GM23248 (cell line): ENCODE measurements around the gene GFOD1. TPM values are rescaled to one million over a fixed set of nuclear protein-coding genes. Genes with fewer than 3 reads are reported as not detected.

Experiments
- DNase-seq: peaks from one replicate; pipeline ENCODE4 v3.0.0-alpha.2; 2015
- H2AFZ ChIP-seq: fragments of 200-600 bp; sonication (generic); 2 replicates; pipeline ENCODE4 v1.6.1; 2016; ENCODE audit warnings: antibody characterized with exemption
- H3F3A ChIP-seq: fragments of 200-600 bp; sonication (generic); 2 replicates; pipeline ENCODE4 v1.6.1; 2016; ENCODE audit warnings: mild to moderate bottlenecking, antibody characterized with exemption, mixed run types; ENCODE audit not compliant: insufficient read depth
- H3K27ac ChIP-seq: fragments of 200-600 bp; sonication (generic); 2 replicates; pipeline ENCODE4 v1.5.1; 2016; ENCODE audit warnings: mild to moderate bottlenecking
- H3K27me3 ChIP-seq: fragments of 200-600 bp; sonication (generic); replicated peaks from 2 replicates; pipeline ENCODE4 v1.6.1; 2016; ENCODE audit warnings: mild to moderate bottlenecking; ENCODE audit not compliant: insufficient read depth
- H3K36me3 ChIP-seq: fragments of 200-600 bp; sonication (generic); 2 replicates; pipeline ENCODE4 v1.6.1; 2016; ENCODE audit warnings: low read depth, mild to moderate bottlenecking
- H3K4me1 ChIP-seq: fragments of 200-600 bp; sonication (generic); 2 replicates; pipeline ENCODE4 v1.6.1; 2016; ENCODE audit warnings: mild to moderate bottlenecking; ENCODE audit not compliant: insufficient read depth
- H3K4me2 ChIP-seq: fragments of 200-600 bp; sonication (generic); one replicate; pipeline ENCODE4 v1.6.1; 2016; ENCODE audit warnings: mild to moderate bottlenecking; ENCODE audit not compliant: unreplicated experiment
- H3K4me3 ChIP-seq: fragments of 200-600 bp; sonication (generic); 2 replicates; pipeline ENCODE4 v1.5.1; 2016; ENCODE audit warnings: mild to moderate bottlenecking
- H3K79me2 ChIP-seq: fragments of 200-600 bp; sonication (generic); 2 replicates; pipeline ENCODE4 v1.6.1; 2016; ENCODE audit warnings: mild to moderate bottlenecking; ENCODE audit not compliant: insufficient read depth
- H3K9ac ChIP-seq: fragments of 200-600 bp; sonication (generic); 2 replicates; pipeline ENCODE4 v1.6.1; 2016; ENCODE audit warnings: mild to moderate bottlenecking
- H3K9me2 ChIP-seq: fragments of 200-600 bp; sonication (generic); 2 replicates; pipeline ENCODE4 v1.6.1; 2016; ENCODE audit warnings: mixed run types, mild to moderate bottlenecking, moderate library complexity; ENCODE audit not compliant: insufficient read depth
- H3K9me3 ChIP-seq: fragments of 200-600 bp; sonication (generic); one replicate; pipeline ENCODE4 v1.6.1; 2017; ENCODE audit warnings: low read depth
- H4K20me1 ChIP-seq: fragments of 200-600 bp; sonication (generic); 2 replicates; pipeline ENCODE4 v1.6.0; 2016; ENCODE audit not compliant: insufficient read depth
- EZH2 ChIP-seq: fragments of 200-600 bp; sonication (generic); IDR thresholded peaks from 2 replicates; pipeline ENCODE4 v1.6.1; 2018; ENCODE audit warnings: antibody characterized with exemption, mild to moderate bottlenecking; ENCODE audit not compliant: insufficient read depth, poor library complexity, severe bottlenecking
- EZH2phosphoT487 ChIP-seq: fragments of 200-600 bp; sonication (generic); IDR thresholded peaks from 2 replicates; pipeline ENCODE4 v1.6.1; 2018; ENCODE audit warnings: antibody characterized with exemption, moderate library complexity, mild to moderate bottlenecking, low read depth; ENCODE audit not compliant: insufficient read depth
- WGBS, 2 experiments: methylation state at CpG; one replicate each; pipeline ENCODE4 v1.1.6; 2015 to 2017; ENCODE audit warnings: low lambda C conversion rate in 2 of 2, low coverage in 1 of 2; ENCODE audit errors: missing lambda C conversion rate in 2 of 2; 5-methylcytosine and 5-hydroxymethylcytosine counted together
- in situ Hi-C: fragments of 300-500 bp; cut with MboI; formaldehyde crosslinking; loops from 2 replicates; pipeline ENCODE4 v1.15.0; 2020
- polyA plus RNA-seq: library from polyadenylated mRNA; unstranded; fragments of >200 nt; fragmentation: Nextera tagmentation; extraction: Ambion mirVana; gene quantifications from 2 replicates; pipeline ENCODE4 v1.2.1, GENCODE V29; 2016
- total RNA-seq: library from RNA; depleted of rRNA; stranded (reverse); fragments of >200 nt; shearing (Covaris generic); gene quantifications from 2 replicates; pipeline ENCODE4 v1.2.3, GENCODE V29; 2014

GFOD1 gene
- total and polyA plus RNA-seq, 2 experiments from 2014 or later = 0.84 to 0.97 TPM

DNA sequence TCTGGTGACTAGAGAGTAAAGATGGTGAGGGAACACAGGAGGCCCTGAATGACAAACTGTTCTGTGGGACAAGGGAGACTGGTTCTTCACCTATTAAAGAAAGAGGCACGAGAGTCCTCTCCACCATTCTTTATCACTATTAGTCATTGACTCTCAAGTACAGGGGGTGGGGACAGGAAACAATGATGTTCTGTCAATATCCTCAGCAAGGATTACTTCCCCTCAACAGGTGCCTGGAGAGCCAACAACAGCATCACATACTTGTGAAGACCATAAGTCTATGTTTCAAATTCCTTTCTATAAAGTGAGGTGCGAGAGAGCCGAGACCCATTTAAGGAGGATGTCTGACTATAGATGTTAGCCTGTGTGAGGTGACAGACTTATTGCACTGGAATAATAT, 86.6 kb downstream of the GFOD1 start:
- in situ Hi-C loops = no loop called here
- DNase-seq = no peak
- 93 to 97% methylated on average over 3 of the region's 3 CpGs for WGBS, 2 experiments

DNA sequence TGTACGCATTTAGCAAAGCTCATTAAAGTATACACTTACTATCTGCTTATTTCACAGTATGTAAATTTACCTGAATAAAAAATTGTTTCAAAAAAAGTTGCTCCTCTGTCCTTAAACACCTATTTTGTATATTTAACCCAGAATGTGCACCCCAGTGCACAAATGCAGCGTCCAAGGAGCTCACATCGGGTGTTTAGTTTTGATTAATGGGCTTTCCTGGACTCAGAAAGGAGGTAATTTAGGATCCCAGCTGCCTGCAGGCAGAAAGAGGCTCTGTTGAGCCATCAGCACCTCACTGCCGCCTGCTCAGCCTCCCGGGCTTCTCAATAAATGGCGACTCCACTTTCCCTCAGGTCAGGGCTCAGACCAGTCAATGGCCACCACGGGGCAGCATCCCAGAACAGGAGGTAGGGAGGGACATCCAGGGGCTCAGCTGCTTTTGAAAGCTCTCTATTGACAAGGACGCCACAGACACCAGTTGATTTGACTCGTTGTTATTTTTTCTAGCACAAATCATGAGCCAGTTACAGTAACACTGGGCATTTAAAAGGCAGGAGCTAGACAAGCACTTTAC, 88.9 kb downstream of the GFOD1 start:
- no peaks in the 10 kb centered on the region for H3F3A ChIP-seq
- no peaks in the 10 kb centered on the region for H3K79me2 ChIP-seq
- in situ Hi-C loops = no loop called here
- H3K4me1 ChIP-seq = peaks cover 5% of the 10 kb centered on the region; the same call in 1 of the 2 replicates
- no peak for TF ChIP-seq EZH2
- no peak for TF ChIP-seq EZH2phosphoT487
- H3K9me3 ChIP-seq = no peaks in the 10 kb centered on the region
- H2AFZ ChIP-seq = no peak overlapping the region
- H4K20me1 ChIP-seq = no peaks in the 10 kb centered on the region
- no peak for DNase-seq
- H3K27ac ChIP-seq = no peak overlapping the region
- no peaks in the 10 kb centered on the region for H3K27me3 ChIP-seq
- no peak overlapping the region for H3K9ac ChIP-seq
- no peak overlapping the region for H3K4me2 ChIP-seq
- WGBS, 2 experiments = 89 to 91% methylated on average over 9 of the region's 9 CpGs
- no peak overlapping the region for H3K4me3 ChIP-seq
- H3K36me3 ChIP-seq = no peaks in the 10 kb centered on the region
- no peaks in the 10 kb centered on the region for H3K9me2 ChIP-seq

More for the DNA sequence above, 86.6 kb downstream of the GFOD1 start:
- Histone ChIP-seq H4K20me1 (no peaks in the 10 kb centered on the region), H3F3A (no peaks in the 10 kb centered on the region), H3K9me3 (no peaks in the 10 kb centered on the region), H3K36me3 (no peaks in the 10 kb centered on the region), H3K79me2 (no peaks in the 10 kb centered on the region), H3K27me3 (no peaks in the 10 kb centered on the region), H3K9me2 (no peaks in the 10 kb centered on the region), H3K27ac (no peak overlapping the region), H3K4me3 (no peak overlapping the region), H3K4me2 (no peak overlapping the region), H2AFZ (no peak overlapping the region), H3K9ac (no peak overlapping the region), H3K4me1 (peaks cover 11% of the 10 kb centered on the region)
- TF ChIP-seq EZH2 = no peak
- TF ChIP-seq EZH2phosphoT487 = no peak

DNA sequence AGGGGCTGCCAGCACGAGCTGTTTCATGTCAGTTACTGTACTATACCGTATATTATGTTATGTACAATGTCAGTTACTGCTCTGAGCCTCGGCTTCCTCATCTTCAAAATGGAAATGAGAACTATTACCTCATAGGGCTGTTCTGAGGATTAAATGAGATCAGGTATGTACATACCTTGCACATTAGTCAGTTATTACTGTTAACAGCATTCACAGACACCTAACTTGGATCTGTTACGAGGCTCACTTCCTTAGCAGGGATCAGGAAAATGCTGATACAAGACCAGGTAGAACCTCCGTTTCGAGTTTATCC, 89.4 kb downstream of the GFOD1 start:
- no peaks in the 10 kb centered on the region for H3F3A ChIP-seq

DNA sequence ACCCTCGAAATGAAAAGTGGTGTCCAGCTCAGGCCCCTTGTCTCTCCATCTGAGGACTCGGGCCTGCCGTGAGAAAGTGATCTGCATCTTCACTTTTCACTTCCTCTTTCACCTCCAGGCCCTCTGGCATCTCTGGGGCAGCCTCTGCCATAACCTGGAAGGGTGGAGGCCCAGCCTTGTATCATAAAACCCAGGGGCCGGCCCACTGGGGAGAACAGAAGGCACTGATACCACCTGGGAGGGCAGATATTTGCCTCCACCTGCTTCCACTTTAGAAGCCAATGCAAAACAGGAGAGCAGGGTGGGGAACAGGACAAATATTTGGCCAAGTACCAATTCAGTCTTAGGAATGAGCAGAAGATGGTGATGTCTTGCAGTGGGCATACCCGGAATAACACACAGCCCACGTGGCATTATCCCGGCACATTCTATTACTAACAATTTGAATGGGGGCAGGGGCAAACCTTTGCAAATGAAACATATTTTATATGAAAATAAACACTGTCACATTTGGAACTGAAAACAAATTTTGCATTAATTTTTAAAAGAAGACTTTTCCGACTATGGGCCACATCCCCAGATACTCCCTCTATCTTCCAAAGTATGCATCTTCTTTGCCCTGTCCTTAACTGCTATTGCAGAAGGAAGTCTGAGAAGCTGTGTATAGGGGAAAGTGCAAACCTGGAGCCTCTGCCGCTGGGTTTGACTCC, 89.9 kb downstream of the GFOD1 start:
- Histone ChIP-seq H3F3A (no peaks in the 10 kb centered on the region), H3K4me1 (peaks cover 5% of the 10 kb centered on the region; the same call in 1 of the 2 replicates), H3K36me3 (no peaks in the 10 kb centered on the region), H3K4me3 (no peak overlapping the region), H2AFZ (no peak overlapping the region), H3K27ac (no peak overlapping the region), H3K9me3 (no peaks in the 10 kb centered on the region), H3K4me2 (no peak overlapping the region), H3K79me2 (no peaks in the 10 kb centered on the region), H3K9me2 (no peaks in the 10 kb centered on the region), H4K20me1 (no peaks in the 10 kb centered on the region), H3K27me3 (no peaks in the 10 kb centered on the region), H3K9ac (no peak overlapping the region)
- in situ Hi-C loops = no loop called here
- 83% methylated on average over 9 of the region's 9 CpGs for WGBS, 2 experiments
- no peak for DNase-seq
- TF ChIP-seq EZH2 (no peak), EZH2phosphoT487 (no peak)

More for the DNA sequence above, 89.4 kb downstream of the GFOD1 start:
- no peak overlapping the region for H3K27ac ChIP-seq
- DNase-seq = no peak
- no peaks in the 10 kb centered on the region for H3K27me3 ChIP-seq
- H3K9me3 ChIP-seq = no peaks in the 10 kb centered on the region
- no peak overlapping the region for H2AFZ ChIP-seq
- TF ChIP-seq EZH2 (no peak), EZH2phosphoT487 (no peak)
- in situ Hi-C loops = no loop called here
- no peak overlapping the region for H3K4me3 ChIP-seq
- WGBS, 2 experiments = 76 to 77% methylated on average over 6 of the region's 6 CpGs
- no peak overlapping the region for H3K9ac ChIP-seq
- H3K9me2 ChIP-seq = no peaks in the 10 kb centered on the region
- H3K79me2 ChIP-seq = no peaks in the 10 kb centered on the region
- no peak overlapping the region for H3K4me2 ChIP-seq
- H3K36me3 ChIP-seq = no peaks in the 10 kb centered on the region
- no peaks in the 10 kb centered on the region for H4K20me1 ChIP-seq
- peaks cover 5% of the 10 kb centered on the region; the same call in 1 of the 2 replicates for H3K4me1 ChIP-seq
